CD8-positive, alpha-beta memory T cell (primary cell): ENCODE data around the gene SERPINA3. TPM values are rescaled to one million over a fixed set of nuclear protein-coding genes. Genes with fewer than 3 reads are reported as not detected.

Experiments
- CTCF ChIA-PET: fragments of 350-600 bp; sonication (Branson Sonifier 250); formaldehyde crosslinking; loops from one replicate; lab custom pipeline; 2021; ENCODE audit warnings: antibody characterized with exemption; lab: Charles Lee
- POLR2A ChIA-PET: fragments of 350-600 bp; sonication (Branson Sonifier 250); formaldehyde crosslinking; loops from one replicate; lab custom pipeline; 2021; ENCODE audit warnings: antibody characterized with exemption; lab: Charles Lee
- DNase-seq, 5 donors: peaks; one replicate each; pipeline versions ENCODE4 v3.0.0 to v3.0.0-alpha.2; 2020 to 2022; ENCODE audit warnings: mixed read lengths in 1 of 5
- H3K27ac ChIP-seq: one replicate; pipeline ENCODE4 v1.7.0; 2013; ENCODE audit warnings: low read depth, mild to moderate bottlenecking, low read length, moderate library complexity
- H3K27me3 ChIP-seq: 2 replicates; pipeline ENCODE4 v1.7.0; 2013; ENCODE audit warnings: low read length, mild to moderate bottlenecking; ENCODE audit not compliant: insufficient read depth, poor library complexity, severe bottlenecking
- H3K36me3 ChIP-seq: 2 replicates; pipeline ENCODE4 v1.7.0; 2013; ENCODE audit warnings: mild to moderate bottlenecking, low read length, moderate library complexity; ENCODE audit not compliant: insufficient read depth
- H3K4me1 ChIP-seq: 2 replicates; pipeline ENCODE4 v1.7.0; 2013; ENCODE audit warnings: mild to moderate bottlenecking, low read length, moderate library complexity; ENCODE audit not compliant: insufficient read depth
- H3K4me3 ChIP-seq: 2 replicates; pipeline ENCODE4 v1.7.0; 2013; ENCODE audit warnings: mild to moderate bottlenecking, low read length
- H3K9me3 ChIP-seq: 2 replicates; pipeline ENCODE4 v1.7.0; 2013; ENCODE audit warnings: mild to moderate bottlenecking, low read length
- H3K27ac Mint-ChIP-seq, 8 donors: one replicate each; pipeline ENCODE4 v1.8.0; 2020 to 2021; ENCODE audit warnings: mixed read lengths in 8 of 8, mild to moderate bottlenecking in 6 of 8, inconsistent platforms in 3 of 8, moderate library complexity in 3 of 8
- H3K27me3 Mint-ChIP-seq, 2 donors: one replicate each; pipeline ENCODE4 v1.8.0; 2020 to 2021; ENCODE audit warnings: mixed read lengths in 2 of 2, mild to moderate bottlenecking in 1 of 2, moderate library complexity in 1 of 2
- H3K36me3 Mint-ChIP-seq, 3 donors: one replicate each; pipeline ENCODE4 v1.8.0; 2020 to 2021; ENCODE audit warnings: mixed read lengths in 3 of 3, inconsistent platforms in 1 of 3, mild to moderate bottlenecking in 1 of 3
- H3K4me1 Mint-ChIP-seq, 3 donors: one replicate each; pipeline ENCODE4 v1.8.0; 2020 to 2021; ENCODE audit warnings: mixed read lengths in 3 of 3, inconsistent platforms in 1 of 3, mild to moderate bottlenecking in 1 of 3
- H3K4me3 Mint-ChIP-seq, 7 donors: one replicate each; pipeline ENCODE4 v1.8.0; 2020 to 2021; ENCODE audit warnings: mixed read lengths in 7 of 7, mild to moderate bottlenecking in 6 of 7, moderate library complexity in 4 of 7, inconsistent platforms in 2 of 7
- H3K9me3 Mint-ChIP-seq, 5 donors: one replicate each; pipeline ENCODE4 v1.8.0; 2020 to 2022; ENCODE audit warnings: mixed read lengths in 5 of 5, mild to moderate bottlenecking in 3 of 5, moderate library complexity in 2 of 5, inconsistent platforms in 1 of 5
- polyA plus RNA-seq: library from polyadenylated mRNA; unstranded; fragments of 300-500 nt; fragmentation: Illumina TruSeq; gene quantifications from one replicate; pipeline ENCODE4 v1.2.3, GENCODE V29; 2021
- total RNA-seq, 2 experiments: library from RNA; stranded (reverse); gene quantifications; one replicate each; pipeline ENCODE4 v1.2.3, GENCODE V29; 2021

SERPINA3 gene
- total and polyA plus RNA-seq, 3 experiments from 2014 or later = not detected

DNA sequence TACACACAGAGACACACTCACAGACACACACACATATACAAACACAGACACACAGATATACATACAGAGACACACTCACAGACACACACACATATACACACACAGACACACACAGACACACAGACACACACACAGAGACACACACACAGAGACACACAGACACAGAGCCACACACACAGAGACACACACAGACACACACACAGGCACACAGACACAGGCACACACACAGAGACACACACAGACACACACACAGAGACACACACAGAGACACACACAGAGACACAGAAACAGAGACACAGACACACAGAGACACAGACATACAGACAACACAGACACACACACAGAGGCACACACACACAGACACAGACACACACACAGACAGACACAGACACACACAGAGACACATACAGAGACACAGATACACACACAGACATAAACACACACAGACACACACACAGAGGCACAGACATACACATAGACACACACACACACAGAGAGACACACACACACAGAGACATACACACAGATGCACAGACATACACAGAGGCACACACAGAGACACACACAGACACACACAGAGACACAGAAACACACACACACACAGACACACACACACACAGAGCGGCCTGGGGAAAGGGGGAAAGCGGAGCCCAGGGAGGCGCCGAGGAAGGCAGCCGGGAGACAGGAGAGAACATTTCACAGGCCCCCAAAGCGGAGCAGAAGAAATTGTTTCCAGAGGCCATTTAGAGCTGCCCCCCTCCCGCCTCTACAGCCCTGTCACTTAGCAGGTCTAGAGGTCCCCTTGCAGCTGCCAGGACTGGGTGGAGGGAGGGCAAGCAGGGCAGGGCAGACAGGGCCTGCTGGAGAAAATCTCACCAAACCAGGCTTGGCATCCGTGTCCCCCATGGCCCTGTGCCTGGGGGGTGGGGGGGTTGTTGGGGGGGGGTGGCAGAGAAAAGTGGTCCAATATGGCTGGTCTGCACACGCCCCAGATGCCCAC is 38.9 kb downstream of the SERPINA3 start:
- Histone ChIP-seq H3K4me3 (no peak overlapping the region), H3K36me3 (no peaks in the 10 kb centered on the region), H3K27me3 (no peaks in the 10 kb centered on the region), H3K9me3 (no peaks in the 10 kb centered on the region), H3K4me1 (no peaks in the 10 kb centered on the region), H3K27ac (no peak overlapping the region)
- no peak for DNase-seq
- Mint-ChIP-seq H3K4me1 (no peaks in the 10 kb centered on the region), H3K36me3 (no peaks in the 10 kb centered on the region), H3K27me3 (peaks cover 0 to under 1% of the 10 kb centered on the region in 2 donors), H3K9me3 (peaks cover 0 to 9% (median 2%) of the 10 kb centered on the region in 5 donors), H3K4me3 (no peak overlapping the region), H3K27ac (no peak overlapping the region)
- ChIA-PET POLR2A (no interaction called here), CTCF (no interaction called here)

DNA sequence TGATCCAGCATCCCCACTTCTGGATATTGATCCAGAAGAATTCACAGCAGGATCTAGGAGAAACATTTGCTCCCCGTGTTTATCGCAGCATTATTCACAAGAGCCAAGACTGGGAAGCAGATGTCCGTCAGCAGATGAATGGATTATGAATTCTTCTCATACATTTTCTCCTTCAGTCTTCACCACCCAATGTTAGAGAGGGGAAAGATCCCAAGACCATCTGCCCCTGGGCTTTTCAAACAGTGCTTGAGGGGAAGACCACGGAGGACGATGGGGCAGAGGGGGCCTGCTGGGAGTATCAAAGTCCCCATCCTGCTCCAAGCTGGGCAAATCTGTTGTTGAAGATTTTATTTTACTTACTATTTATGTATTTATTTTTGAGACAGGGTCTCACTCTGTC is 41.1 kb downstream of the SERPINA3 start:
- no peak overlapping the region for H3K27ac ChIP-seq
- peaks cover 0 to 3% (median under 1%) of the 10 kb centered on the region in 5 donors for H3K9me3 Mint-ChIP-seq
- ChIA-PET CTCF (no interaction called here), POLR2A (no interaction called here)
- no peaks in the 10 kb centered on the region for H3K27me3 ChIP-seq
- no peaks in the 10 kb centered on the region for H3K36me3 Mint-ChIP-seq
- no peak overlapping the region for H3K27ac Mint-ChIP-seq
- no peak for DNase-seq
- H3K4me1 Mint-ChIP-seq = no peaks in the 10 kb centered on the region
- no peaks in the 10 kb centered on the region for H3K27me3 Mint-ChIP-seq
- H3K4me3 Mint-ChIP-seq = no peak overlapping the region
- no peaks in the 10 kb centered on the region for H3K9me3 ChIP-seq
- no peak overlapping the region for H3K4me3 ChIP-seq
- no peaks in the 10 kb centered on the region for H3K4me1 ChIP-seq
- no peaks in the 10 kb centered on the region for H3K36me3 ChIP-seq

- H3K27me3 ChIP-seq = no peaks in the 10 kb centered on the region
- Mint-ChIP-seq H3K36me3 (no peaks in the 10 kb centered on the region), H3K27me3 (peaks cover 1% of the 10 kb centered on the region in 2 donors), H3K4me1 (no peaks in the 10 kb centered on the region), H3K4me3 (no peak overlapping the region), H3K9me3 (no peaks in the 10 kb centered on the region), H3K27ac (no peak overlapping the region)
- no peak for DNase-seq
- CTCF ChIA-PET = no interaction called here
- H3K4me3 ChIP-seq = no peak overlapping the region
- H3K4me1 ChIP-seq = no peaks in the 10 kb centered on the region
- no peak overlapping the region for H3K27ac ChIP-seq
- H3K9me3 ChIP-seq = no peaks in the 10 kb centered on the region
- H3K36me3 ChIP-seq = no peaks in the 10 kb centered on the region
- POLR2A ChIA-PET = no interaction called here
Observed at GRCh38 chr14:94654071-94654861, 42.1 kb downstream of the SERPINA3 start.

DNA sequence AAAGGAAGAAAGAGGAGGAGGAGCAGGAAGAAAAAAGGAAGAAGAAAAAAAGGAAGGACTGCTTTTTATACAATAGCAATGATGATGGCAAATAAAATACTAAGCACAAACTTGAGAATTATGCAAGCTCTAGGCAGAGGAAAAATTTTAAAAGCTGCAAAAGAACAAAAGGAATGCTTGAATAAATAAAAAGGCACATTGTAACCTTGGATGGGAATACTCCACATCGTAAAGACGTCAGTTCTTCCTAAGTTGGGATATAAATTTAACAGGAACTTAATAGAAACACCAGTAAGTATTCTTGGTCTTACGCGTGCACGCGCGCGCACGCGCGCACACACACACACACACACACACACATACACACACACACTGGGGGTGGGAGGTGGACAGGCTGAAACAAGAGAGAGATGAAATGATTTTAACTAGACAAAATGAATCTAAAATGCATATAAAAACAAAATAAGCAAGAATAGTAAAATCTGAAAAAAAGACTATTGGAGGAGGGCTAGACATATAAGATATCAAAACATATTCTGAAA is 43.0 kb downstream of the SERPINA3 start:
- Histone ChIP-seq H3K9me3 (no peaks in the 10 kb centered on the region), H3K27ac (no peak overlapping the region), H3K4me3 (no peak overlapping the region), H3K36me3 (no peaks in the 10 kb centered on the region), H3K27me3 (no peaks in the 10 kb centered on the region), H3K4me1 (no peaks in the 10 kb centered on the region)
- H3K4me1 Mint-ChIP-seq = no peaks in the 10 kb centered on the region
- no peaks in the 10 kb centered on the region for H3K36me3 Mint-ChIP-seq
- H3K27me3 Mint-ChIP-seq = peaks cover 1 to 11% of the 10 kb centered on the region in 2 donors
- POLR2A ChIA-PET = no interaction called here
- H3K9me3 Mint-ChIP-seq = no peaks in the 10 kb centered on the region
- no peak for DNase-seq
- H3K4me3 Mint-ChIP-seq = no peak overlapping the region
- CTCF ChIA-PET = no interaction called here
- no peak overlapping the region for H3K27ac Mint-ChIP-seq

GRCh38 chr14:94656043-94656442 is 43.9 kb downstream of the SERPINA3 start:
- Mint-ChIP-seq H3K4me3 (no peak overlapping the region), H3K9me3 (no peaks in the 10 kb centered on the region), H3K27ac (no peak overlapping the region), H3K4me1 (no peaks in the 10 kb centered on the region), H3K27me3 (peaks cover 1 to 11% of the 10 kb centered on the region in 2 donors), H3K36me3 (no peaks in the 10 kb centered on the region)
- Histone ChIP-seq H3K4me3 (no peak overlapping the region), H3K27me3 (no peaks in the 10 kb centered on the region), H3K9me3 (no peaks in the 10 kb centered on the region), H3K27ac (no peak overlapping the region), H3K4me1 (no peaks in the 10 kb centered on the region), H3K36me3 (no peaks in the 10 kb centered on the region)
- no peak for DNase-seq
- ChIA-PET POLR2A (no interaction called here), CTCF (no interaction called here)

DNA sequence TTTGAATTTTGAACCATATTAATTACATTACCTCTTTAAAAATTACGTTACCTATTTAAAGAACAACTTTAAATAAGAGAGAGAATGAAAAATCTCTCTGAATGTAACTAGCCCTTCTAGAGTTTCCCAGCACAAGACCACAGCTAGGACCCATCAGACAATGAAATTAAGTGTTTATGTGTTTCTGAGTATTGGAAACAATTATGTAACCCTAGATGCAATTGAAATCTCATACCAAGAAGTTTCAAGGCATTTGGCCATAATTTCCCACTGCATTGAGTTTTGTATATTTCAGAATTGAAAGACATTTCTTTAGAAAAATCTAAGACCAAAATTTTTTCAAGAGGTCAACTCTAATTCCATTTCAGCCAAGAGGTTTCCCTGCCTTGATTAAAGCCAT is 47.1 kb downstream of the SERPINA3 start:
- H3K4me3 ChIP-seq = no peak overlapping the region
- Mint-ChIP-seq H3K27ac (no peak overlapping the region), H3K9me3 (peaks cover 0 to 2% (median 0%) of the 10 kb centered on the region in 5 donors), H3K4me3 (no peak overlapping the region), H3K4me1 (no peaks in the 10 kb centered on the region), H3K36me3 (no peaks in the 10 kb centered on the region), H3K27me3 (peaks cover 3 to 17% of the 10 kb centered on the region in 2 donors)
- no peaks in the 10 kb centered on the region for H3K27me3 ChIP-seq
- H3K9me3 ChIP-seq = no peaks in the 10 kb centered on the region
- no peak for DNase-seq
- CTCF ChIA-PET = no interaction called here
- POLR2A ChIA-PET = no interaction called here
- no peaks in the 10 kb centered on the region for H3K4me1 ChIP-seq
- H3K27ac ChIP-seq = no peak overlapping the region
- no peaks in the 10 kb centered on the region for H3K36me3 ChIP-seq

GRCh38 chr14:94659901-94660300 is 47.7 kb downstream of the SERPINA3 start:
- Mint-ChIP-seq H3K4me3 (no peak overlapping the region), H3K4me1 (no peaks in the 10 kb centered on the region), H3K27me3 (peaks cover 3 to 20% of the 10 kb centered on the region in 2 donors), H3K9me3 (peaks cover 0 to 2% (median 0%) of the 10 kb centered on the region in 5 donors), H3K27ac (no peak overlapping the region), H3K36me3 (no peaks in the 10 kb centered on the region)
- H3K27me3 ChIP-seq = no peaks in the 10 kb centered on the region
- H3K4me3 ChIP-seq = no peak overlapping the region
- no peak for DNase-seq
- H3K9me3 ChIP-seq = no peaks in the 10 kb centered on the region
- no peaks in the 10 kb centered on the region for H3K36me3 ChIP-seq
- ChIA-PET CTCF (no interaction called here), POLR2A (no interaction called here)
- no peak overlapping the region for H3K27ac ChIP-seq
- H3K4me1 ChIP-seq = no peaks in the 10 kb centered on the region
